Activated CD8-positive, alpha-beta T cell treated with anti-CD3 and anti-CD28 coated beads, Interleukin-2, amount 10 ng/mL, durations not matched to agents 7 days and 5 days (primary cell): ENCODE data around the gene MLH1. TPM values are rescaled to one million over a fixed set of nuclear protein-coding genes. Genes with fewer than 3 reads are reported as not detected.

Experiments
- ATAC-seq: fragments of 150-1000 bp; cut with Tn5 transposase; one replicate; pipeline ENCODE4 v1.10.0; 2021; ENCODE audit warnings: moderate library complexity
- CTCF ChIA-PET: fragments of 350-600 bp; sonication (Branson Sonifier 250); formaldehyde crosslinking; loops from one replicate; lab custom pipeline; 2021; ENCODE audit warnings: antibody characterized with exemption; lab: Charles Lee
- POLR2A ChIA-PET: fragments of 350-600 bp; sonication (Branson Sonifier 250); formaldehyde crosslinking; loops from one replicate; lab custom pipeline; 2021; ENCODE audit warnings: antibody characterized with exemption; lab: Charles Lee
- DNase-seq: peaks from one replicate; pipeline ENCODE4 v3.0.0-alpha.2; 2020
- H3K27ac Mint-ChIP-seq: one replicate; pipeline ENCODE4 v1.8.0; 2021; ENCODE audit warnings: mild to moderate bottlenecking, mixed read lengths
- H3K27me3 Mint-ChIP-seq: one replicate; pipeline ENCODE4 v1.8.0; 2021; ENCODE audit warnings: low read depth, mixed read lengths
- H3K36me3 Mint-ChIP-seq: one replicate; pipeline ENCODE4 v1.8.0; 2021; ENCODE audit warnings: low read depth, mixed read lengths
- H3K4me1 Mint-ChIP-seq: one replicate; pipeline ENCODE4 v1.8.0; 2021; ENCODE audit warnings: low read depth, mixed read lengths
- H3K4me3 Mint-ChIP-seq: one replicate; pipeline ENCODE4 v1.8.0; 2021; ENCODE audit warnings: mild to moderate bottlenecking, mixed read lengths
- H3K9me3 Mint-ChIP-seq: one replicate; pipeline ENCODE4 v1.8.0; 2022; ENCODE audit warnings: mixed read lengths; ENCODE audit not compliant: insufficient read depth
- total RNA-seq, 2 experiments: library from RNA; stranded (reverse); gene quantifications; one replicate each; pipeline ENCODE4 v1.2.3, GENCODE V29; 2021

The MLH1 gene
- total RNA-seq, 2 experiments from 2014 or later = 60.9 to 65.3 TPM

- CTCF ChIA-PET = no interaction called here
- ATAC-seq = no peak
- H3K9me3 Mint-ChIP-seq = no peaks in the 10 kb centered on the region
- peaks cover 9% of the 10 kb centered on the region for H3K36me3 Mint-ChIP-seq
- POLR2A ChIA-PET = no interaction called here
- no peak for DNase-seq
- H3K27ac Mint-ChIP-seq = no peak overlapping the region
- H3K27me3 Mint-ChIP-seq = no peaks in the 10 kb centered on the region
- no peak overlapping the region for H3K4me3 Mint-ChIP-seq
- H3K4me1 Mint-ChIP-seq = peaks cover 4% of the 10 kb centered on the region
Measured at GRCh38 chr3:37096288-37096687, 103.0 kb downstream of the MLH1 start.

- no peaks in the 10 kb centered on the region for H3K27me3 Mint-ChIP-seq
- no peaks in the 10 kb centered on the region for H3K9me3 Mint-ChIP-seq
- POLR2A ChIA-PET = no interaction called here
- no peak for ATAC-seq
- H3K4me1 Mint-ChIP-seq = peaks cover 4% of the 10 kb centered on the region
- H3K36me3 Mint-ChIP-seq = peaks cover 9% of the 10 kb centered on the region
- CTCF ChIA-PET = interaction anchor here (0.6 kb wide), 1 partner anchor 12 kb away, joined by 3 read pairs; no protein-coding TSS in a partner anchor
- H3K4me3 Mint-ChIP-seq = no peak overlapping the region
- no peak overlapping the region for H3K27ac Mint-ChIP-seq
- DNase-seq = no peak
Measured at GRCh38 chr3:37096975-37097374, 103.7 kb downstream of the MLH1 start.

- H3K4me1 Mint-ChIP-seq = peaks cover 4% of the 10 kb centered on the region
- H3K27ac Mint-ChIP-seq = no peak overlapping the region
Measured at GRCh38 chr3:37097776-37098175, 104.5 kb downstream of the MLH1 start.

GRCh38 chr3:37098884-37099283 lies 105.6 kb downstream of the MLH1 start:
- POLR2A ChIA-PET = no interaction called here
- H3K27me3 Mint-ChIP-seq = no peaks in the 10 kb centered on the region
- ATAC-seq (no peak), DNase-seq (no peak)
- H3K4me1 Mint-ChIP-seq = peaks cover 4% of the 10 kb centered on the region
- no peaks in the 10 kb centered on the region for H3K9me3 Mint-ChIP-seq
- peaks cover 6% of the 10 kb centered on the region for H3K36me3 Mint-ChIP-seq
- H3K4me3 Mint-ChIP-seq = no peak overlapping the region
- CTCF ChIA-PET = interaction anchor here (1.3 kb wide), 1 partner anchor 67 kb away, joined by 3 read pairs; no protein-coding TSS in a partner anchor
- no peak overlapping the region for H3K27ac Mint-ChIP-seq

More at GRCh38 chr3:37097776-37098175, 104.5 kb downstream of the MLH1 start:
- Mint-ChIP-seq H3K27me3 (no peaks in the 10 kb centered on the region), H3K4me3 (no peak overlapping the region), H3K36me3 (peaks cover 9% of the 10 kb centered on the region), H3K9me3 (no peaks in the 10 kb centered on the region)
- no peak for DNase-seq
- no peak for ATAC-seq
- ChIA-PET CTCF (interaction anchor here (0.6 to 0.7 kb wide), 2 partner anchors 11 to 63 kb away, joined by 3 read pairs; no protein-coding TSS in a partner anchor), POLR2A (no interaction called here)

GRCh38 chr3:37099469-37099868 lies 106.2 kb downstream of the MLH1 start:
- Mint-ChIP-seq H3K4me3 (no peak overlapping the region), H3K4me1 (peaks cover 4% of the 10 kb centered on the region), H3K27me3 (no peaks in the 10 kb centered on the region), H3K9me3 (no peaks in the 10 kb centered on the region), H3K36me3 (peaks cover 6% of the 10 kb centered on the region), H3K27ac (no peak overlapping the region)
- DNase-seq (no peak), ATAC-seq (no peak)
- ChIA-PET POLR2A (no interaction called here), CTCF (interaction anchor here (1.3 kb wide), 1 partner anchor 68 kb away, joined by 3 read pairs; no protein-coding TSS in a partner anchor)

- no peak overlapping the region for H3K27ac Mint-ChIP-seq
- POLR2A ChIA-PET = no interaction called here
- no peaks in the 10 kb centered on the region for H3K27me3 Mint-ChIP-seq
- no peaks in the 10 kb centered on the region for H3K36me3 Mint-ChIP-seq
- CTCF ChIA-PET = no interaction called here
- no peak for ATAC-seq
- H3K9me3 Mint-ChIP-seq = no peaks in the 10 kb centered on the region
- no peak overlapping the region for H3K4me3 Mint-ChIP-seq
- peaks cover 4% of the 10 kb centered on the region for H3K4me1 Mint-ChIP-seq
- DNase-seq = no peak
Measured at GRCh38 chr3:37100411-37100810, 107.1 kb downstream of the MLH1 start.

Other genes starting within 250 kb of the MLH1 start
- not detected for gene DCLK3, start 229.0 kb upstream of the MLH1 start, total RNA-seq
- gene TRANK1, start 48.5 kb upstream of the MLH1 start, total RNA-seq = 10 to 100 TPM; 49.3 to 52.3 TPM
- gene EPM2AIP1, start 387 bp upstream of the MLH1 start, total RNA-seq = 10 to 100 TPM; 18.4 to 19.3 TPM
- gene LRRFIP2, start 181.1 kb downstream of the MLH1 start, total RNA-seq = 10 to 100 TPM; 31.7 TPM
- 10 to 100 TPM; 32.3 to 36.5 TPM for gene GOLGA4, start 249.8 kb downstream of the MLH1 start, total RNA-seq